GM12801 (cell line): ENCODE measurements around the gene F13A1.

Source experiments
- TF ChIP-seq, protein P1 (sequence below): IDR thresholded peaks from one replicate; pipeline ENCODE4 v1.5.1; 2011; ENCODE audit warnings: control low read depth; ENCODE audit not compliant: insufficient read length; ENCODE audit errors: extremely low read depth

Gene F13A1

DNA sequence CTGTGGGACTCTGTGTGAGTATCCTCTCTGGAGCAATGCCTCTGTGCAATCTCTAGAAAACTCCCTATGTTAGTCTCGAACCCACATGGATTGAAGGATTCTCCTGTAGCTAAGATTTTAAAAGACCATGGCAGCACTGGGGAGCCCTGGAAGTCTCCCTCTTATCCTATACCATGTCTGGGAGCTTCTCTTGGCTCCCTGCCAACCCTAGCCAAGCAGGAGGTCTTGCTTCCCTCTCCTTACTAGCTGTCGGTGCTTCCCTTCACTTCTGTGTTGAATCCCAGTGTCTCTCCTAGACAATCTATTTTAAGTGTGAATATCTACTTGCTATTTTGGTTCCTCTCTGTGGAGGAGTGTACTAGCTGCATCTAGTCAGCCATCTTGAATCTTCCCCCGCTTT lies 195.0 kb downstream of the F13A1 start:
- TF ChIP-seq, protein P1, sequence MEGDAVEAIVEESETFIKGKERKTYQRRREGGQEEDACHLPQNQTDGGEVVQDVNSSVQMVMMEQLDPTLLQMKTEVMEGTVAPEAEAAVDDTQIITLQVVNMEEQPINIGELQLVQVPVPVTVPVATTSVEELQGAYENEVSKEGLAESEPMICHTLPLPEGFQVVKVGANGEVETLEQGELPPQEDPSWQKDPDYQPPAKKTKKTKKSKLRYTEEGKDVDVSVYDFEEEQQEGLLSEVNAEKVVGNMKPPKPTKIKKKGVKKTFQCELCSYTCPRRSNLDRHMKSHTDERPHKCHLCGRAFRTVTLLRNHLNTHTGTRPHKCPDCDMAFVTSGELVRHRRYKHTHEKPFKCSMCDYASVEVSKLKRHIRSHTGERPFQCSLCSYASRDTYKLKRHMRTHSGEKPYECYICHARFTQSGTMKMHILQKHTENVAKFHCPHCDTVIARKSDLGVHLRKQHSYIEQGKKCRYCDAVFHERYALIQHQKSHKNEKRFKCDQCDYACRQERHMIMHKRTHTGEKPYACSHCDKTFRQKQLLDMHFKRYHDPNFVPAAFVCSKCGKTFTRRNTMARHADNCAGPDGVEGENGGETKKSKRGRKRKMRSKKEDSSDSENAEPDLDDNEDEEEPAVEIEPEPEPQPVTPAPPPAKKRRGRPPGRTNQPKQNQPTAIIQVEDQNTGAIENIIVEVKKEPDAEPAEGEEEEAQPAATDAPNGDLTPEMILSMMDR, result no peak

DNA sequence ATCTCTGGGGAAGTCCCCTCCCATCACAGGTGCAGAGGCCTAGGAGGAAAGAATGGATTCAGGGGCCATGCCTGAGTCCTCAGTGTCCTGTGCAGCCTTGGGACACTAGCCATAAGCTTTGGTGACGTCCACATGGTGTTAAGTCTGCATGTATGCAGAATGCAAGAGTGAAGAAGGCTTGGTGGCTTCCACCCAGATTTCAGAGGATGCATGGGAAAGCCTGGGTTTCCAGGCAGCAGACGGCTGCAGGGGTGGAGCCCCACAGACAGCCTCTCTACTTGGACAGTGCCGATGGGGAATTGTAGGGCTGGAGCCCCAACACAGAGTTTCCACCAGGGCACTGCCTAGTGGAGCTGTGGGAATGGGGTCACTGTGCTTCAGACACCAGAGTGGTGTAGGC lies 196.7 kb downstream of the F13A1 start:
- TF ChIP-seq, protein P1, result no peak

DNA sequence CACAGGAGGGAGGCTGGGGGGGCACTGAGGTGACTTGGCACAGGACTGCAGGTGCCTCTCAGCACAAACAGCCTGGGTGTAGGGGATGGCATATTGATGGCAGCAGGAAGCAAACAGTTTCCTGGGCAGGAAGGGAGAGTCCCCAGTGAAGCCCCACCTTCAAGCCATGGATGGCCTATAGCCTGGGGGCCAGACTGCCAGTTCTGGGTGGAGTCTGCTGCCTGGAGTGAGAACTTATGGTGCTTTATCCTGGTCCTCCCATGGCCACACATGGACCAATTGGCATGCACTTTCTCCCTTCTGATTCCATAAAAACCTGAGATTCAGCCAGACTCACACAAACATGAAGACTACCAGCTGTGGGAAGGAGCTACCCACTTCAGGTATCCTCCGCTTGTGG lies 198.5 kb downstream of the F13A1 start:
- TF ChIP-seq, protein P1, result no peak

DNA sequence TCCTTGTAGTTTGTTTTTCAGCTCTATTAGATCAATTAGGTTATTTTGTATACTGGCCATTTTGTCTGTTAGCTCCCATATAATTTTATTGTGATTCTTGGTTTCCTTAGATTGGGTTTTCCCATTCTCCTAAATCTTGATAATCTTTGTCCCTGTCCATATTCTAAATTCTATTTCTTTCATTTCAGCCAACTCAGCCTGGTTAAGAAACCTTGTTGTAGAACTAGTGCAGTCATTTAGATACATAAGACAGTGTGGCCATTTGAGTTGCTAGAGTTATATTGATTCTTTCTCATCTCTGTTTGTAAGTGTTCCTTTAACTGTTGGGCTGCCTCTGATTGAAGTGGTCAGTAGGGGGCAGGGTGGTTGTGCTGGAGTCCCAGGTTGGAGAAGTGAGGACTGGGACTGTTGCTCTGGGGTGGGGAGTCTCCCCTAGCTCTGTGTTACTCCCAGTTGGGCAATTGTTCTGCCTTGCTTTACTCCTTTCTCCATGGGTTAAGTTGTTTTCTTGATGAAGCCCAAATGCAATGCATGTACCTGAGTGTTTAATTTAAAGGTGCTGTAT lies 214.9 kb downstream of the F13A1 start:
- TF ChIP-seq, protein P1, result no peak
